ENCODE measurements around the gene TANK. TPM values are rescaled to one million over a fixed set of nuclear protein-coding genes. Genes with fewer than 3 reads are reported as not detected.

Gene TANK
- total and polyA plus RNA-seq, 2 of the 13 experiments (the other 11 are each of a cell fraction or from before 2014, with no cell fraction given) = 66.9 to 96.1 TPM

DNA sequence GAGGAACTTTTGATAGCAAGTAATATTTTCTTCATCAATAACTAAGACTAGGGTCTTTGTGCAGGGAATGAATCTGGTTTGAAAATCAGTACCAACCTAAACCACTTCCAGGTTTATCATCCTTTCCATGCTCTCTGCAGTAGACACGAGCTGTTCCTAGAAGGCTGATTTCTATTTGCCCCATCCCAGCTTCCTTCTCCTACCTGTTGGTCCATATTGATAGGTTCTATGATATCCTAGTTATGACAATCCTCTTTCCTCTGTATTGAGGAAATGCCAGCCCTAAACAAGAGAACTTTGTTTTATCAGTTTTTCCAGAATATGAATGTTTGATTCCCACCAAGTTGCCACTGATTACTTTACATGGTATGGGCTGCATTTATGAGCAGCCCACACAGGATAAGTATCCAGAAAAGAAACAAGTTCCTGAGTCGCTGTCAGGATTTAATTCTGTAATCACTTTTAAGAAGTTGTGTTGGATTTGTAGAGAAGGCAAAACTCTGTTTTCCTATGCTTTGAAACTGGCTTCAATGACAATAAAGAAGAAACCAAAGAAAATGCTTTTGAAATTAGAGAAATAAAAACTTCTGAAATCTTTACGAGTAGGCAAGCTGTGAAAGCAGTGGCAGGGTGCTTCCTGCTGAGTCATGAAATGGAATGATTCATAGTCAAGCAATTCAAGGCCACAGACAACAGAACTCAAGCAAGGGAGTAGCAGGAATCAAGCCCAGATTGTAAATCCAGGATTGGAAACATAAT, 37.3 kb upstream of the TANK start (continued):
- TF ChIP-seq MYC (CRISPR knock-in tag; IDR thresholded peaks at IDR 0.05; ENCODE audit: borderline replicate concordance) = no peak
- no peak for TF ChIP-seq ZNF34 (CRISPR knock-in tag; IDR thresholded peaks at IDR 0.05; ENCODE audit: borderline replicate concordance)
- TF ChIP-seq ZNF468 (CRISPR knock-in tag; IDR thresholded peaks at IDR 0.05) = no peak
- TF ChIP-seq ELF4 (CRISPR knock-in tag; IDR thresholded peaks at IDR 0.05; ENCODE audit: borderline replicate concordance) = no peak
- peak; percentile 61 for TF ChIP-seq MED1 (CRISPR knock-in tag; IDR thresholded peaks at IDR 0.05)
- TF ChIP-seq ATM (IDR thresholded peaks at IDR 0.05; ENCODE audit: borderline replicate concordance) = no peak
- TF ChIP-seq ZNF260 (CRISPR knock-in tag; IDR thresholded peaks at IDR 0.05; ENCODE audit: borderline replicate concordance, low read depth) = no peak
- TF ChIP-seq ZMYM2 (CRISPR knock-in tag; IDR thresholded peaks at IDR 0.05) = no peak
- TF ChIP-seq TBX2 (CRISPR knock-in tag; IDR thresholded peaks at IDR 0.05; ENCODE audit: borderline replicate concordance) = no peak
- no peak for TF ChIP-seq ZNF256 (CRISPR knock-in tag; conservative IDR thresholded peaks at IDR 0.05)
- TF ChIP-seq, protein P1, sequence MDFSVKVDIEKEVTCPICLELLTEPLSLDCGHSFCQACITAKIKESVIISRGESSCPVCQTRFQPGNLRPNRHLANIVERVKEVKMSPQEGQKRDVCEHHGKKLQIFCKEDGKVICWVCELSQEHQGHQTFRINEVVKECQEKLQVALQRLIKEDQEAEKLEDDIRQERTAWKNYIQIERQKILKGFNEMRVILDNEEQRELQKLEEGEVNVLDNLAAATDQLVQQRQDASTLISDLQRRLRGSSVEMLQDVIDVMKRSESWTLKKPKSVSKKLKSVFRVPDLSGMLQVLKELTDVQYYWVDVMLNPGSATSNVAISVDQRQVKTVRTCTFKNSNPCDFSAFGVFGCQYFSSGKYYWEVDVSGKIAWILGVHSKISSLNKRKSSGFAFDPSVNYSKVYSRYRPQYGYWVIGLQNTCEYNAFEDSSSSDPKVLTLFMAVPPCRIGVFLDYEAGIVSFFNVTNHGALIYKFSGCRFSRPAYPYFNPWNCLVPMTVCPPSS (IDR thresholded peaks at IDR 0.05) = no peak
- TF ChIP-seq, protein P2, sequence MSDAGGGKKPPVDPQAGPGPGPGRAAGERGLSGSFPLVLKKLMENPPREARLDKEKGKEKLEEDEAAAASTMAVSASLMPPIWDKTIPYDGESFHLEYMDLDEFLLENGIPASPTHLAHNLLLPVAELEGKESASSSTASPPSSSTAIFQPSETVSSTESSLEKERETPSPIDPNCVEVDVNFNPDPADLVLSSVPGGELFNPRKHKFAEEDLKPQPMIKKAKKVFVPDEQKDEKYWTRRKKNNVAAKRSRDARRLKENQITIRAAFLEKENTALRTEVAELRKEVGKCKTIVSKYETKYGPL (CRISPR knock-in tag; IDR thresholded peaks at IDR 0.05) = no peak
- TF ChIP-seq FOXP1 (IDR thresholded peaks at IDR 0.05) = no peak
- TF ChIP-seq FOXP1 (CRISPR knock-in tag; IDR thresholded peaks at IDR 0.05) = peak; percentile 15; the same call in 1 of the 2 replicates
- TF ChIP-seq TBX3 (IDR thresholded peaks at IDR 0.05; ENCODE audit: borderline replicate concordance) = no peak
- no peak for TF ChIP-seq HES4 (CRISPR knock-in tag; IDR thresholded peaks at IDR 0.05; ENCODE audit: borderline replicate concordance)
- TF ChIP-seq RFX5 (IDR thresholded peaks at IDR 0.05; ENCODE audit: low read depth, low read length) = no peak
- TF ChIP-seq, protein P3, sequence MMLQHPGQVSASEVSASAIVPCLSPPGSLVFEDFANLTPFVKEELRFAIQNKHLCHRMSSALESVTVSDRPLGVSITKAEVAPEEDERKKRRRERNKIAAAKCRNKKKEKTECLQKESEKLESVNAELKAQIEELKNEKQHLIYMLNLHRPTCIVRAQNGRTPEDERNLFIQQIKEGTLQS (CRISPR knock-in tag; IDR thresholded peaks at IDR 0.05) = peak; percentile 92
- no peak for TF ChIP-seq SATB2 (CRISPR knock-in tag; IDR thresholded peaks at IDR 0.05)
- TF ChIP-seq KDM4B (CRISPR knock-in tag; IDR thresholded peaks at IDR 0.05) = 0 out of 2 replicates have a peak, but pooled peaks have one; percentile 55
- no peak for TF ChIP-seq SMYD3 (CRISPR knock-in tag; IDR thresholded peaks at IDR 0.05)
- no peak for TF ChIP-seq ZFP37 (CRISPR knock-in tag; IDR thresholded peaks at IDR 0.05; ENCODE audit: borderline replicate concordance)
- TF ChIP-seq KLF9 (CRISPR knock-in tag; IDR thresholded peaks at IDR 0.05; ENCODE audit: low read depth) = no peak
- TF ChIP-seq ZNF570 (CRISPR knock-in tag; IDR thresholded peaks at IDR 0.05; ENCODE audit: borderline replicate concordance) = no peak
- peak; percentile 88; the same call in 1 of the 2 replicates for TF ChIP-seq JUNB (CRISPR knock-in tag; IDR thresholded peaks at IDR 0.05; ENCODE audit: borderline replicate concordance)
- TF ChIP-seq ZNF17 (CRISPR knock-in tag; IDR thresholded peaks at IDR 0.05) = no peak
- no peak for TF ChIP-seq IRX3 (CRISPR knock-in tag; IDR thresholded peaks at IDR 0.05; ENCODE audit: borderline replicate concordance, low read depth)
- TF ChIP-seq SYNCRIP (IDR thresholded peaks at IDR 0.05; ENCODE audit: insufficient read depth, low read depth, low read length) = no peak
- TF ChIP-seq TRIM24 (CRISPR knock-in tag; IDR thresholded peaks at IDR 0.05) = no peak
- TF ChIP-seq GABPB1 (CRISPR knock-in tag; IDR thresholded peaks at IDR 0.05) = 0 out of 2 replicates have a peak, but pooled peaks have one; percentile 16

Measured in HepG2 (cell line).